Measurements from ENCODE around the gene ELOVL1.

GRCh38 chr1:43354936-43355335 is 12.9 kb downstream of the ELOVL1 start:
- TF ChIP-seq FOXA1 (IDR thresholded peaks at IDR 0.05) = no peak
- no peak for TF ChIP-seq SP1 (IDR thresholded peaks at IDR 0.05)
